BE2C (cell line): ENCODE data around the gene MON2. TPM values are rescaled to one million over a fixed set of nuclear protein-coding genes. Genes with fewer than 3 reads are reported as not detected.
A peak's percentile ranks its signal among the peaks of the same experiment; 100 is the strongest.

ENCODE experiments used
- DNase-seq: peaks from one replicate; pipeline ENCODE4 v3.0.0-alpha.2; 2020
- H3K27me3 ChIP-seq: fragments of 250-450 bp; sonication (Bioruptor Pico); 2 replicates; pipeline ENCODE4 v1.5.1; 2020; ENCODE audit warnings: mild to moderate bottlenecking
- H3K36me3 ChIP-seq: fragments of 250-450 bp; sonication (Bioruptor Pico); 2 replicates; pipeline ENCODE4 v1.5.1; 2020; ENCODE audit warnings: mild to moderate bottlenecking
- H3K4me1 ChIP-seq: fragments of 250-450 bp; sonication (Bioruptor Pico); 2 replicates; pipeline ENCODE4 v1.5.1; 2020
- H3K4me3 ChIP-seq: 2 replicates; pipeline ENCODE4 v1.5.1; 2011; ENCODE audit warnings: low read depth, low read length
- H3K9me3 ChIP-seq: fragments of 250-450 bp; sonication (Bioruptor Pico); 2 replicates; pipeline ENCODE4 v1.5.1; 2020
- CTCF ChIP-seq: IDR thresholded peaks from 2 replicates; pipeline ENCODE4 v1.5.1; 2012; ENCODE audit warnings: mild to moderate bottlenecking, low read depth, low read length
- polyA plus RNA-seq: library from polyadenylated mRNA; unstranded; fragments of >200 nt; gene quantifications from one replicate; pipeline ENCODE4 v1.2.1, GENCODE V29; 2012; ENCODE audit warnings: low read depth, missing spikeins; ENCODE audit not compliant: insufficient read length, insufficient read depth

The MON2 gene, protein sequence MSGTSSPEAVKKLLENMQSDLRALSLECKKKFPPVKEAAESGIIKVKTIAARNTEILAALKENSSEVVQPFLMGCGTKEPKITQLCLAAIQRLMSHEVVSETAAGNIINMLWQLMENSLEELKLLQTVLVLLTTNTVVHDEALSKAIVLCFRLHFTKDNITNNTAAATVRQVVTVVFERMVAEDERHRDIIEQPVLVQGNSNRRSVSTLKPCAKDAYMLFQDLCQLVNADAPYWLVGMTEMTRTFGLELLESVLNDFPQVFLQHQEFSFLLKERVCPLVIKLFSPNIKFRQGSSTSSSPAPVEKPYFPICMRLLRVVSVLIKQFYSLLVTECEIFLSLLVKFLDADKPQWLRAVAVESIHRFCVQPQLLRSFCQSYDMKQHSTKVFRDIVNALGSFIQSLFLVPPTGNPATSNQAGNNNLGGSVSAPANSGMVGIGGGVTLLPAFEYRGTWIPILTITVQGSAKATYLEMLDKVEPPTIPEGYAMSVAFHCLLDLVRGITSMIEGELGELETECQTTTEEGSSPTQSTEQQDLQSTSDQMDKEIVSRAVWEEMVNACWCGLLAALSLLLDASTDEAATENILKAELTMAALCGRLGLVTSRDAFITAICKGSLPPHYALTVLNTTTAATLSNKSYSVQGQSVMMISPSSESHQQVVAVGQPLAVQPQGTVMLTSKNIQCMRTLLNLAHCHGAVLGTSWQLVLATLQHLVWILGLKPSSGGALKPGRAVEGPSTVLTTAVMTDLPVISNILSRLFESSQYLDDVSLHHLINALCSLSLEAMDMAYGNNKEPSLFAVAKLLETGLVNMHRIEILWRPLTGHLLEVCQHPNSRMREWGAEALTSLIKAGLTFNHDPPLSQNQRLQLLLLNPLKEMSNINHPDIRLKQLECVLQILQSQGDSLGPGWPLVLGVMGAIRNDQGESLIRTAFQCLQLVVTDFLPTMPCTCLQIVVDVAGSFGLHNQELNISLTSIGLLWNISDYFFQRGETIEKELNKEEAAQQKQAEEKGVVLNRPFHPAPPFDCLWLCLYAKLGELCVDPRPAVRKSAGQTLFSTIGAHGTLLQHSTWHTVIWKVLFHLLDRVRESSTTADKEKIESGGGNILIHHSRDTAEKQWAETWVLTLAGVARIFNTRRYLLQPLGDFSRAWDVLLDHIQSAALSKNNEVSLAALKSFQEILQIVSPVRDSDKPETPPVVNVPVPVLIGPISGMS (N-terminal part only)
- polyA plus RNA-seq, result 12.4 TPM

- Histone ChIP-seq H3K27me3 (no peaks in the 10 kb centered on the region), H3K4me3 (peak within 1 kb of the TSS; percentile 97), H3K9me3 (no peaks in the 10 kb centered on the region), H3K36me3 (no peaks in the 10 kb centered on the region), H3K4me1 (no peaks in the 10 kb centered on the region)
- peak; percentile 92 for DNase-seq
- TF ChIP-seq CTCF, result no peak
These were observed at the start of gene MON2 for GRCh38 chr12:62466594-62467491. Gene MON2, plus strand, starts transcription at chr12:62466826. Its CDS starts 382 bp downstream, at chr12:62467208.

GRCh38 chr12:62426089-62426488, 40.5 kb upstream of the MON2 start:
- Histone ChIP-seq H3K27me3 (no peaks in the 10 kb centered on the region), H3K36me3 (no peaks in the 10 kb centered on the region), H3K4me3 (no peak overlapping the region), H3K9me3 (no peaks in the 10 kb centered on the region), H3K4me1 (no peaks in the 10 kb centered on the region)
- TF ChIP-seq CTCF, result no peak
- no peak for DNase-seq

DNA sequence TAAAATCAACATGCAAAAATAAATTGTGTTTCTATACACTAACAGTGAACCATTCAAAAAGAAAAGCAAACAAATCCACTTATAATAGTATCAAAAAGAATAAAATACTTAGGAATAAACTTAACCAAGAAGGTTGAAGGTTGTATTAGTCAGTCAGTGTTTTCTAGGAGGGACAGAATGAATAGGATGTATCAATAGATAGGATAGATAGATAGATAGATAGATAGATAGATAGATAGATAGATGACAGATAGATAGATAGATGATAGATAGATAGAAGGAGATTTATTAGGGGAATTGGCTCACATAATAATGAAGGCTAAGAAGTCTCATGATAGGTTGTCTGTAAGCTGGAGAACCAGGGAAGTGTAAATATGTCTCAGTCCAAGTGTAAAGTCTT, 37.2 kb upstream of the MON2 start:
- Histone ChIP-seq H3K9me3 (no peaks in the 10 kb centered on the region), H3K27me3 (peaks cover 5% of the 10 kb centered on the region; the same call in 1 of the 2 replicates), H3K36me3 (no peaks in the 10 kb centered on the region), H3K4me3 (no peak overlapping the region), H3K4me1 (no peaks in the 10 kb centered on the region)
- DNase-seq, result no peak
- no peak for TF ChIP-seq CTCF

GRCh38 chr12:62434494-62435302, 31.9 kb upstream of the MON2 start:
- peaks cover 16% of the 10 kb centered on the region; the same call in 1 of the 2 replicates for H3K27me3 ChIP-seq
- no peaks in the 10 kb centered on the region for H3K36me3 ChIP-seq
- DNase-seq, result peak; percentile 9
- H3K4me3 ChIP-seq, result peak overlapping the region; percentile 67
- no peaks in the 10 kb centered on the region for H3K9me3 ChIP-seq
- no peaks in the 10 kb centered on the region for H3K4me1 ChIP-seq
- no peak for TF ChIP-seq CTCF
